Activated T-cell treated with anti-CD3 and anti-CD28 coated beads, Interleukin-2, amount 50 U/mL, for 4 hours (primary cell): ENCODE measurements around the gene NCAPH2. TPM values are rescaled to one million over a fixed set of nuclear protein-coding genes. Genes with fewer than 3 reads are reported as not detected.
"Not testable (repeated sequence)": the region's sequence is repeated elsewhere in the genome, so short reads cannot be mapped to it uniquely, and the experiment has no call there.

Experiments
- ATAC-seq, 2 donors: fragments of 200-7000 bp; cut with Tn5 transposase; one replicate each; pipeline ENCODE4 v1.10.0; 2021
- DNase-seq: peaks from one replicate; pipeline ENCODE4 v3.0.0-alpha.2; 2020
- H3K27me3 Mint-ChIP-seq: one replicate; pipeline ENCODE4 v1.8.0; 2021; ENCODE audit warnings: low read depth, mixed read lengths
- H3K36me3 Mint-ChIP-seq: one replicate; pipeline ENCODE4 v1.8.0; 2022; ENCODE audit warnings: mixed read lengths; ENCODE audit not compliant: insufficient read depth
- H3K4me1 Mint-ChIP-seq: one replicate; pipeline ENCODE4 v1.8.0; 2021; ENCODE audit warnings: low read depth, mixed read lengths
- H3K4me3 Mint-ChIP-seq: one replicate; pipeline ENCODE4 v1.8.0; 2021; ENCODE audit warnings: mild to moderate bottlenecking, moderate library complexity, mixed read lengths
- H3K9me3 Mint-ChIP-seq: one replicate; pipeline ENCODE4 v1.8.0; 2021; ENCODE audit warnings: mixed read lengths
- total RNA-seq, 3 donors: library from RNA; stranded (reverse); gene quantifications; one replicate each; pipeline ENCODE4 v1.2.1, GENCODE V29; 2021

The NCAPH2 gene
- total RNA-seq, 3 donors from 2014 or later = 152 to 175 (median 156) TPM

DNA sequence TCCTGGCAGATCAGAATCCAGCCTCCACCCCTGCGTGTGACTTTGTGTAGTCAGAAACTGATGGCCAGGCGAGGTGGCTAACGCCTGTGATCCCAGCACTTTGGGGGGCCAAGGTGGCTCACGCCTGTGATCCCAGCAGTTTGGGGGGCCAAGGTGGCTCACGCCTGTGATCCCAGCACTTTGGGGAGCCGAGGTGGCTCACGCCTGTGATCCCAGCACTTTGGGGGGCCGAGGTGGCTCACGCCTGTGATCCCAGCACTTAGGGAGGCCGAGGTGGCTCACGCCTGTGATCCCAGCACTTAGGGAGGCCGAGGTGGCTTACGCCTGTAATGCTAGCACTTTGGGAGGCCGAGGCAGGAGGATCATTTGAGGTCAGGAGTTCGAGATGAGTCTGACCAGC, 5.2 kb downstream of the NCAPH2 start:
- Mint-ChIP-seq H3K9me3 (no peaks in the 10 kb centered on the region), H3K36me3 (peaks cover 14% of the 10 kb centered on the region), H3K4me1 (peaks cover 15% of the 10 kb centered on the region), H3K27me3 (no peaks in the 10 kb centered on the region), H3K4me3 (no peak overlapping the region)
- DNase-seq = no peak
- no peak for ATAC-seq

DNA sequence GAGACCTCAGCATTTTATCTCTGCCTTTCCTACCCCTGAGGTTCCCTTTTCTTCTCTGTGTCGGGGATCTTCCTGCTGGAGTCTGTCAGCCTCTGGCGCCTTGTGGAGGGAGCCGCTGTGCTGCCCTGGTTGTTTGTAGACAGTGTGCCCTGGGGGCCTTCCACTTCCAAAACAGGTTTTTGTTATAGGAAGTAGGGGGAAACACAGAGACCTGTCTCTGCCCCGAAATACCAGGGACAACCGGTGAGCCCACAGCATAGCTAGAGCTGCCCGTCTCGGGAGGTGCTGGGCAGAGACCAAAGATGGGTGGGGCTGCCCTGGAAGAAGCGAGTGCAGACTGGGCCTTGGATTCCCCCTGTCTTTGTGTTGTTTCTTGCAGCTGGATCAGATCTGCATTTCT, 8.0 kb downstream of the NCAPH2 start:
- Mint-ChIP-seq H3K4me3 (no peak overlapping the region), H3K9me3 (no peaks in the 10 kb centered on the region), H3K27me3 (no peaks in the 10 kb centered on the region), H3K36me3 (peaks cover 16% of the 10 kb centered on the region), H3K4me1 (peaks cover 2% of the 10 kb centered on the region)
- DNase-seq = no peak
- no peak for ATAC-seq

DNA sequence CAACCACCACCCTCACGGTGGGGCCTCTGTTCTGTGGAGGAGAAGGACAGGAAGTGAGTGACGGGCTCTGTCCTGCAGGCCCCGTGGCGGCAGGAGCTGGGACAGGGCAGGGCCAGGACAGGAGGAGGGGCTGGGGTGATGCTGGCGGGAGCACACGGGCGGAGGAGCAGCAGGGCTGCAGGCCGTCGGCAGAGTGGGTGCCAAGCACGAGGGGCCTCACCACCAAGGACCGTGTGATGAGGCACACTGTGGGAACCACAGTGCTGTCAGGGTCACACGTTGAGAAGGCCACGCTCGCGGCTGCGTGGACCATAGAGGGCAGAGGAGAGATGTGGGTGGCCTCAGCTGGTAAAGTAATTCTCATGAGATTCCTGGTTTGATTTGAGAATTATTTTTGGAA, 8.9 kb downstream of the NCAPH2 start:
- peaks cover 16% of the 10 kb centered on the region for H3K36me3 Mint-ChIP-seq
- no peak overlapping the region for H3K4me3 Mint-ChIP-seq
- no peaks in the 10 kb centered on the region for H3K9me3 Mint-ChIP-seq
- H3K4me1 Mint-ChIP-seq = peaks cover 2% of the 10 kb centered on the region
- no peaks in the 10 kb centered on the region for H3K27me3 Mint-ChIP-seq
- DNase-seq = no peak
- ATAC-seq = no peak

DNA sequence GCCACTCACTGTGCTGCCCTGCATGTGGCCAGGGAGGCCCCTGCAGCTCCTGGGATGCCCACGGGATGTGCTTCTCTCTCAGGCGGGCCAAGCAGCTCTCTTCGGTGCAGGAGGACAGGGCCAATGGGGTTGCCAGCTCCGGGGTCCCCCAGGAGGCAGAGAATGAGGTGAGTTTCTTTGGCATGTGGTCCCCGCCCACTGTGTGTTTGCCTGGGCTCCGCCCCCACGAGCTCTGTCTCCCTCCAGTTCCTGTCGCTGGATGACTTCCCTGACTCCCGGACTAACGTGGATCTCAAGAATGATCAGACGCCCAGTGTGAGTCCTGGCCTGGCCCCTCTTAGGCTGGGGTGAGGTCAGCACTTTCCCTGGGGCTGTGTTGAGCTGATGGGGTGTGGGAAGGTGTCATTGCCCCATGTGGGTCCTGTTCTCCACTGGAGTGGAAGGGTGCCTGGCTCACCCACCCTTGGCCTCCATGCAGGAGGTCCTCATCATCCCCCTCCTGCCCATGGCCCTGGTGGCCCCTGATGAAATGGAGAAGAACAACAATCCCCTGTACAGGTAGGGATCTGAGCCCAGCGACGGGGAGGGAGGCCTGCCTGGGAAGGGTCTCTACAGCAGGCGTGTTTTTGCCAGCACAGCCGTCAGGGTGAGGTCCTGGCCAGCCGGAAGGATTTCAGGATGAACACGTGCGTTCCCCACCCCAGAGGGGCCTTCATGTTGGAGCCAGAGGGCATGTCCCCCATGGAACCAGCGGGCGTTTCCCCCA, 9.7 kb downstream of the NCAPH2 start:
- ATAC-seq = no peak
- Mint-ChIP-seq H3K36me3 (peaks cover 13% of the 10 kb centered on the region), H3K27me3 (no peaks in the 10 kb centered on the region), H3K9me3 (no peaks in the 10 kb centered on the region), H3K4me3 (no peak overlapping the region), H3K4me1 (peaks cover 2% of the 10 kb centered on the region)
- DNase-seq = no peak

DNA sequence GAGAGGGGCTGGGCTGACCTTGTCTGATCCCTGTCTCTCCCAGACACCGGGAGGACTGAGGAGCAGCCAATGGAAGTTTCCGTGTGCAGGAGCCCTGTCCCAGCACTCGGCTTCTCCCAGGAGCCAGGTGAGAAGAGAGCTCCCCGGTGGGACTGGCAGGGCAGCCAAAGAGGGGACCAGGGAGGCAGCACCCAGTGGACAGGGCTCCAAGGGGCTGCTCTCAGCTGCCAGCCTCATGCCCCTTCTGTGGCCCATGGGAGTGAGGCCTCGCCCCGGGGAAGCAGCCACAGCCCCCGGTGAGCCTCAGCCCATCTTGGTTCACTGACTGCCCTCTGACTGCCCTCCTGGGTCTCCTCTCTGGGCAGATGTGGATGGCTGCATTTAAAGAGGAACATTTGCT, 10.6 kb downstream of the NCAPH2 start:
- Mint-ChIP-seq H3K4me3 (no peak overlapping the region), H3K27me3 (no peaks in the 10 kb centered on the region), H3K36me3 (peaks cover 20% of the 10 kb centered on the region), H3K9me3 (no peaks in the 10 kb centered on the region), H3K4me1 (peaks cover 2% of the 10 kb centered on the region)
- DNase-seq (no peak), ATAC-seq (no peak)

DNA sequence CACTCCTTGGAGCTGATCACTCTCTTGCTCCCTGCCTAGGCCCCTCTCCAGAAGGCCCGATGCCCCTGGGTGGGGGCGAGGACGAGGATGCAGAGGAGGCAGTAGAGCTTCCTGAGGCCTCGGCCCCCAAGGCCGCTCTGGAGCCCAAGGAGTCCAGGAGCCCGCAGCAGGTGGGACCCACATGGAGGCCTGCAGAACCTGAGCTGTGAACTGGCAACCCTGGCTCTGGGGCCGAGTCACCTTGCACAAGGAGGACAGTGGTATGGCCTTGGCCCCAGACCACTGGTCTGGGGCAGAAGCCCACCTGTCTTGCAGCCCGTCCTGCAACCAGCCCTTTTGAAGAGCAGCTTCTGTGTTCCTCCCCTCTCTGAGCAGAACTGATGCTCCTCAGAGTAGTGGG, 11.1 kb downstream of the NCAPH2 start:
- Mint-ChIP-seq H3K9me3 (no peaks in the 10 kb centered on the region), H3K4me1 (peaks cover 2% of the 10 kb centered on the region), H3K36me3 (peaks cover 20% of the 10 kb centered on the region), H3K27me3 (no peaks in the 10 kb centered on the region), H3K4me3 (no peak overlapping the region)
- ATAC-seq = no peak
- DNase-seq = no peak

DNA sequence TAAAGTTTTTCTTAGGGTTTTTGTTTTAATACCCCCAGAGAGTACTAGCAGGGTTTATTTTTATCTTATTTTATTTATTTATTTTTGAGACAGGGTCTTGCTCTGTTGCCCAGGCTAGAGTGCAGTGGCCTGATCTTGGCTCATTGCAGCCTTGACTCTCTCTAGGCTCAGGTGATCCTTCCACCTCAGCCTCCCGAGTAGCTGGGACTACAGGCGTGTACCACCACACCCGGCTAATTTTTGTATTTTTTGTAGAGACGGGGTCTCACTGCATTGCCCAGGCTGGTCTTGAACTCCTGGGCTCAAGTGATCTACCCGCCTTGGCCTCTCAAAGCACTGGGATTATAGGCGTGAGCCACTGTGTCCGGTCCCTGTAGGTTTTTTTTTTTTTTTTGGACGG, 12.2 kb downstream of the NCAPH2 start:
- not testable (repeated sequence) for H3K27me3 Mint-ChIP-seq, DNase-seq, H3K9me3 Mint-ChIP-seq, ATAC-seq, H3K4me1 Mint-ChIP-seq, H3K4me3 Mint-ChIP-seq
- peaks cover 21% of the 10 kb centered on the region for H3K36me3 Mint-ChIP-seq

DNA sequence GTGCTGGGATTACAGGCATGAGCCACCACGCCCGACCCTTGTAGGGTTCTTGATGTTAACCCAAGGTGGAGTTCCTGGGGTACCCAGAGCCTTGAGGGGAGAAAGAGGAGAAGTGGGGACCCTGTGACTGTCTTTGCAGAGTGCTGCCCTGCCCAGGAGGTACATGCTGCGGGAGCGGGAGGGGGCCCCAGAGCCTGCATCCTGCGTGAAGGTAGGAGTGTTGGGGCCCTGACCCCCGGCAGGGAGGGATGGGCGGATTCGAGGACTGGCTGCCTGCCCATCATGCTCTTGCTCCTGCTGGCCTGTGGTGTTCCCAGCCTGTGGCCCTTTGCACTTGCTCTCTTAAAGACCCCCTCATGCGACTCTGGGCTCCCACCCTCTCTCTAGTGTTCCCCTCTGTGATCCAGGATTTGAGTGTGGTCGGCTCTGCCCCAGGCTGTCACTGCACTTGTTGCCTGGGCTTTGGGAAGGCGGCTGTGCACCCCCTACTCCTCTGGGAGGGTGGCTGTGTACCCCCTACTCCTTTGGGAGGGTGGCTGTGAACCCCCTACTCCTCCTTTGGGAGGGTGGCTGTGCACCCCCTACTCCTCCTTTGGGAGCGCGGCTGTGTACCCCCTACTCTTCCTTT, 12.9 kb downstream of the NCAPH2 start:
- no peak overlapping the region for H3K4me3 Mint-ChIP-seq
- no peaks in the 10 kb centered on the region for H3K27me3 Mint-ChIP-seq
- H3K9me3 Mint-ChIP-seq = no peaks in the 10 kb centered on the region
- DNase-seq = no peak
- no peak for ATAC-seq
- H3K4me1 Mint-ChIP-seq = peaks cover 4% of the 10 kb centered on the region
- peaks cover 17% of the 10 kb centered on the region for H3K36me3 Mint-ChIP-seq

DNA sequence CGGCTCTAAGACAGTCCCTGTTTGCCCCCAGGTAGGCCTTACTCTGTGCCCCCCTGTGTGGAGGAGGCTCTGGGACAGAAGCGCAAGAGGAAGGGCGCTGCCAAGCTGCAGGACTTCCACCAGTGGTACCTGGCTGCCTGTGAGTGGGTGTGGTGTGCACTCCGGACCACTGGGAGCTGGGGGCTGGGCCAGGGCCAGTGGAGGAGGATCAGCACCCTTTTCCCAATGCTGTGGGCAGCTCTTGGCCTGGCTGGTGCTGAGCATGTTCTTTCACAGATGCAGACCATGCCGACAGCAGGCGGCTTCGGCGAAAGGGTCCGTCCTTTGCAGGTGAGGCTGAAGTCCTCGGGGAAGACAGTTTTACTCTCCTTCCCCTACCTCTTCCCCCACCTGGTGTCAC, 13.7 kb downstream of the NCAPH2 start:
- no peak for DNase-seq
- ATAC-seq = no peak
- Mint-ChIP-seq H3K27me3 (no peaks in the 10 kb centered on the region), H3K4me1 (peaks cover 6% of the 10 kb centered on the region), H3K9me3 (no peaks in the 10 kb centered on the region), H3K36me3 (peaks cover 16% of the 10 kb centered on the region), H3K4me3 (no peak overlapping the region)

DNA sequence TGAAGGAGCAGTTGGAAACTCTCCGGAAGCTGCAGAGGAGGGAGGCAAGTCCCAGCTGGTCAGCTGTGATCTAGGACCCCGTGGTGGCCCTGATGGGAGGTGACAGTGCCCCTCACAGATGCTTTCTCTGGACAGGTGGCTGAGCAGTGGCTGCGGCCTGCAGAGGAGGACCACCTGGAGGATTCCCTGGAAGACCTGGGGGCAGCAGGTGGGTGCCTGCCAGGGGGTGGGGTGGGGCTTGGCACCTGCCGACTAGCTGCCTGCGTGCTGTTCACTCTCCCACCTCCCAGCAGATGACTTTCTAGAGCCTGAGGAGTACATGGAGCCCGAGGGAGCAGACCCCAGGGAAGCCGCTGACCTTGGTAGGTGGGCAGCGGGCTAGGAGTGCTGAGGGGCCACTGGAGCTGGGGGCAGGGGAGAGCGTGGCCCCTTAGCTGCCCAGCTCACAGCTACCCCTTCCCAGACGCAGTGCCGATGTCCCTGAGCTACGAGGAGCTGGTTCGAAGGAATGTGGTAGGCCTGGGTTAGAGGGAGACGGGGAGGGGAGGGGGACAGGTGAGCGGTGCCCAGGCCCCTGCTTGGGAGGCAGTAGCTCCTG, 14.3 kb downstream of the NCAPH2 start:
- peaks cover 12% of the 10 kb centered on the region for H3K4me1 Mint-ChIP-seq
- no peak overlapping the region for H3K4me3 Mint-ChIP-seq
- no peak for DNase-seq
- H3K36me3 Mint-ChIP-seq = peaks cover 16% of the 10 kb centered on the region
- no peak for ATAC-seq
- no peaks in the 10 kb centered on the region for H3K27me3 Mint-ChIP-seq
- H3K9me3 Mint-ChIP-seq = no peaks in the 10 kb centered on the region

DNA sequence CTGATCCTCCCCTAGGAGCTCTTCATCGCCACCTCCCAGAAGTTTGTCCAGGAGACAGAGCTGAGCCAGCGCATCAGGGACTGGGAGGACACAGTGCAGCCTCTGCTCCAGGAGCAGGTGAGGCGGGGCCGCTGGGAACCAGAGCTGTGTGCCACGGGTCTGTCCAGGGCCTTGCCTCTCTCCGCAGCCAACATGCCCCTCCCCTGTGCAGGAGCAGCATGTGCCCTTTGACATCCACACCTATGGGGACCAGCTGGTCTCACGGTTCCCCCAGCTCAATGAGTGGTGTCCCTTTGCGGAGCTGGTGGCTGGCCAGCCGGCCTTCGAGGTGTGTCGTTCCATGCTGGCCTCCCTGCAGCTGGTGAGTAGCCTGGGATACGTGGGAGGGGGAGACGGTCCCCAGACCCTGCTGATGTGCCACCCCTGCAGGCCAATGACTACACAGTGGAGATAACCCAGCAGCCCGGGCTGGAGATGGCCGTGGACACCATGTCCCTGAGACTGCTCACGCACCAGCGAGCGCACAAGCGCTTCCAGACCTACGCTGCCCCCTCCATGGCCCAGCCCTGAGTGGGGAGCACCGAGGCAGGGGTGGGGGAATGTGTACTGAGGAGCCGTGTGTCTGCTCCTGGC, 14.9 kb downstream of the NCAPH2 start:
- ATAC-seq (no peak), DNase-seq (no peak)
- Mint-ChIP-seq H3K4me3 (peak overlapping the region; percentile 52), H3K9me3 (no peaks in the 10 kb centered on the region), H3K36me3 (peaks cover 12% of the 10 kb centered on the region), H3K27me3 (no peaks in the 10 kb centered on the region), H3K4me1 (peaks cover 19% of the 10 kb centered on the region)

DNA sequence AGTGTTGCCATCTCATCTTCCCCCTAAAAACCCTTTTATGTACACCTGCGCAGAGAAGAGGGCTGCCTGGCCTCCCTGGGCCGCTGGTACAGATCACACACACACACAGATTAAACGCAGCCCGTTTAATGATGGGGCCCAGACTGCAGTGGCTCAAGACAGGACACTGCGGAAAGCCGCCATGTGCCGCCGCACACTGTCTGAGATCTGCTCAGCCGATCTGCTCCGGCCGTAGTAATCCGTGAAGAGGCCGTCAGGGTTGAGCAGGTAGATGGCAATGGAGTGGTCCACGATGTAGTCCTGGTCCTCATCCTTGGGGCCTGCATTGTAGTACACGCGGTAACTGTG, 15.4 kb downstream of the NCAPH2 start:
- Mint-ChIP-seq H3K36me3 (peaks cover 12% of the 10 kb centered on the region), H3K4me3 (peak overlapping the region; percentile 52), H3K27me3 (no peaks in the 10 kb centered on the region), H3K9me3 (no peaks in the 10 kb centered on the region), H3K4me1 (peaks cover 23% of the 10 kb centered on the region)
- ATAC-seq = no peak
- DNase-seq = no peak

DNA sequence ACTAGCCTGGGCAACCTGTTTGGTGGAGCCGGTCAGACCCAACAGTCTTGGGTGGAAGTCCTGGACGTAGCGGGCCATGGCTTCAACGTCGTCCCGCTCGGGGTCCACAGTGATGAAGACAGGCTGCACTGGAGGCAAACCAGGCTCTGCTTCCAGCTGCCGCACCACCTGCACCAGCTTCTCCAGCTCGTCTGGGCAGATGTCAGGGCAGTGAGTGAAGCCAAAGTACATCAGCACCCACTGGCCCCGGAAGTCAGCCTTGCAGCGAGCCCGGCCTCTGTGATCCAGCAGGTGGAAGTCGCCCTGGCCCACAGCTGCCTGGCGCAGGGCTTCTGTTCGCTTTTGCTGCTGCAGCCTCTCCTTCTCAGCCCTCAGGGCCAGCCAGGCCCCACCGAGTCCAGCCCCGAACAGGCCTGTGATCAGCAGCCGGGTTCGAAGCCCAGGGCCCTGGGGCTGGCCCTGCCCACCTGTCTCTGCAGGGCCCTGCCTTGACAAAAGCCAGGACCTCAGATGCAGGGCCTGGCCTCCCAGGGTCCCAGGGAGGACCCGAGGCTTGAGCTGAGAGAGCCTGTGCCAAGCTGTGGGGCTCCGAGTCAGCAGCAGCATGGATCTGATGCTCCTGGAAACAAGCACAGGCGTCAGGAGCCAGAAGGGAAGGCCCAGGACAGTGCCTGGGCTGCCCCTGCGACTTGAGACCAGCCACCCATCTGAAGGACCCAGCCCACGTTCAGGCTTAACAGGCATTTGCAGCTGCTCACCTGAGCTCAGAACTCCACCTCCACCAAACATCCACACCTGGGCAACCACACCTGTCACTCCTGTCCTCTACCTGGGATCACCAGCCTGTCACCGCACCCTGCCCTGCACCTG, 16.0 kb downstream of the NCAPH2 start:
- DNase-seq (no peak), ATAC-seq (no peak)
- Mint-ChIP-seq H3K4me1 (peaks cover 29% of the 10 kb centered on the region), H3K4me3 (peak overlapping the region; percentile 94), H3K9me3 (no peaks in the 10 kb centered on the region), H3K36me3 (peaks cover 12% of the 10 kb centered on the region), H3K27me3 (no peaks in the 10 kb centered on the region)

DNA sequence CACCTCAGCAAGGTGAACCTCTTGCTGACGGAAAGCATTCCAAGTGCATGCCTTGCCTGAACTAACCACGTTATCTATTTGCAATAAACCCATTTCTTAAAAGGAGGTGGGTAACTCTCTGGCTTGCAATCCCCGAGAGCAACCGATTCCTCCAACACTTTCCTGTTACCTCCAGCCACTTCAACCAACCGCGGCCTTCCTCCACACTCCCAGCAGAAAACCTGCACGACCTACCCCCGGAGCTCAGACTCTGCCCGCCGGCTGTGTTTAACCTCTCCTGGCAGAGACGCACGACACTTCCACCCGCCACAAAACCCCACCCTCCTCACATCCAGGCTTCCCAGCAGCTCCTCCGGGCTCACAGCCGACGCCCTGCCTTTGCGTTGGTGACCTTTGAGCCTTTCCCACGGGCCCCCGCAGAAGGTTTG, 16.7 kb downstream of the NCAPH2 start:
- DNase-seq = no peak
- Mint-ChIP-seq H3K36me3 (peaks cover 11% of the 10 kb centered on the region), H3K4me1 (peaks cover 29% of the 10 kb centered on the region)

More for the DNA sequence above, 16.7 kb downstream of the NCAPH2 start:
- no peaks in the 10 kb centered on the region for H3K9me3 Mint-ChIP-seq
- H3K27me3 Mint-ChIP-seq = no peaks in the 10 kb centered on the region
- peak overlapping the region; percentile 94 for H3K4me3 Mint-ChIP-seq
- no peak for ATAC-seq
